Mesendoderm (in vitro differentiated cells): ENCODE data around the gene SC5D. TPM values are rescaled to one million over a fixed set of nuclear protein-coding genes. Genes with fewer than 3 reads are reported as not detected.

ENCODE experiments used
- DNase-seq: peaks from one replicate; pipeline ENCODE4 v3.0.0; 2013
- H2AK5ac ChIP-seq: 2 replicates; pipeline ENCODE4 v1.6.1; 2013; ENCODE audit warnings: low read length, inconsistent platforms
- H2BK120ac ChIP-seq: 2 replicates; pipeline ENCODE4 v1.6.1; 2013; ENCODE audit warnings: low read depth, mild to moderate bottlenecking, low read length, moderate library complexity, mixed read lengths
- H2BK15ac ChIP-seq: replicated peaks from 2 replicates; pipeline ENCODE4 v1.6.1; 2013; ENCODE audit warnings: low read depth, mild to moderate bottlenecking, moderate library complexity
- H2BK5ac ChIP-seq: 2 replicates; pipeline ENCODE4 v1.6.1; 2013; ENCODE audit warnings: low read length, inconsistent platforms
- H3K18ac ChIP-seq: 2 replicates; pipeline ENCODE4 v1.6.1; 2013; ENCODE audit warnings: mild to moderate bottlenecking, low read length, mixed read lengths
- H3K23ac ChIP-seq: one replicate; pipeline ENCODE4 v1.6.1; 2013; ENCODE audit warnings: low read length
- H3K27ac ChIP-seq: 2 replicates; pipeline ENCODE4 v1.5.1; 2013; ENCODE audit warnings: low read depth, mild to moderate bottlenecking, inconsistent platforms, low read length, moderate library complexity
- H3K27me3 ChIP-seq: 2 replicates; pipeline ENCODE4 v1.6.1; 2013; ENCODE audit warnings: low read length, control low read depth, mild to moderate bottlenecking, inconsistent platforms; ENCODE audit not compliant: insufficient read depth, poor library complexity
- H3K36me3 ChIP-seq: 2 replicates; pipeline ENCODE4 v1.6.1; 2013; ENCODE audit warnings: low read length, inconsistent platforms; ENCODE audit not compliant: control insufficient read depth, insufficient read depth
- H3K4ac ChIP-seq: one replicate; pipeline ENCODE4 v1.6.1; 2013; ENCODE audit warnings: low read depth, mild to moderate bottlenecking, low read length, moderate library complexity
- H3K4me1 ChIP-seq: 2 replicates; pipeline ENCODE4 v1.6.1; 2013; ENCODE audit warnings: low read depth, low read length, inconsistent platforms; ENCODE audit not compliant: control insufficient read depth
- H3K4me2 ChIP-seq: 2 replicates; pipeline ENCODE4 v1.6.1; 2013; ENCODE audit warnings: low read length
- H3K4me3 ChIP-seq: 2 replicates; pipeline ENCODE4 v1.5.1; 2013; ENCODE audit warnings: mild to moderate bottlenecking, low read length
- H3K56ac ChIP-seq: one replicate; pipeline ENCODE4 v1.6.1; 2013; ENCODE audit warnings: low read length
- H3K79me1 ChIP-seq: 2 replicates; pipeline ENCODE4 v1.6.1; 2013; ENCODE audit warnings: low read length, inconsistent platforms
- H3K79me2 ChIP-seq: 2 replicates; pipeline ENCODE4 v1.6.1; 2013; ENCODE audit warnings: mild to moderate bottlenecking, low read length; ENCODE audit not compliant: control insufficient read depth, insufficient read depth
- H3K9ac ChIP-seq: 2 replicates; pipeline ENCODE4 v1.6.1; 2013; ENCODE audit warnings: low read length, inconsistent platforms
- H4K5ac ChIP-seq: one replicate; pipeline ENCODE4 v1.6.1; 2013; ENCODE audit warnings: low read length
- H4K8ac ChIP-seq: one replicate; pipeline ENCODE4 v1.6.1; 2013; ENCODE audit warnings: low read depth, mild to moderate bottlenecking, control low read depth, low read length, moderate library complexity
- WGBS: extraction: QIAGEN DNeasy Blood & Tissue Kit; methylation state at CpG from one replicate; pipeline ENCODE4 v1.1.7; 2013; ENCODE audit warnings: low lambda C conversion rate, missing lambda C conversion rate; ENCODE audit not compliant: insufficient coverage; ENCODE audit errors: extremely low coverage; 5-methylcytosine and 5-hydroxymethylcytosine counted together
- polyA plus RNA-seq, 2 experiments: library from polyadenylated mRNA; stranded (reverse); fragments of 200-250 nt; gene quantifications; one replicate each; pipeline ENCODE4 v1.2.3, GENCODE V29; 2013

The SC5D gene
- 110 TPM for polyA plus RNA-seq (2013, experiment 1 of 2)
- polyA plus RNA-seq (2013, experiment 2 of 2) = 110 TPM

- Histone ChIP-seq H3K23ac (peak within 1 kb of the TSS; percentile 69), H3K4me3 (peak within 1 kb of the TSS; percentile 76), H3K27ac (peak within 1 kb of the TSS; percentile 68), H3K4me1 (peaks cover 8% of the 10 kb centered on the region), H4K8ac (no peak within 1 kb of the TSS), H3K9ac (peak within 1 kb of the TSS; percentile 97), H2AK5ac (no peak within 1 kb of the TSS), H2BK120ac (peak within 1 kb of the TSS; percentile 30), H2BK5ac (peak within 1 kb of the TSS; percentile 73), H3K36me3 (no peaks in the 10 kb centered on the region), H3K4ac (peak within 1 kb of the TSS; percentile 92), H3K27me3 (no peaks in the 10 kb centered on the region), H3K4me2 (peak within 1 kb of the TSS; percentile 86), H2BK15ac (no peak within 1 kb of the TSS), H4K5ac (no peak within 1 kb of the TSS), H3K79me1 (peaks cover 6% of the 10 kb centered on the region), H3K56ac (peak within 1 kb of the TSS; percentile 97), H3K79me2 (peaks cover 43% of the 10 kb centered on the region), H3K18ac (peak within 1 kb of the TSS; percentile 94)
- no CpG with 5 or more reads among the region's 75 CpGs for WGBS
- DNase-seq = peak; percentile 98
These were observed at the start of gene SC5D for GRCh38 chr11:121292495-121293287. TSS of gene SC5D (plus strand) at chr11:121292771. CDS start at chr11:121303376, 10,605 bp downstream.

GRCh38 chr11:121244884-121245283 lies 47.7 kb upstream of the SC5D start:
- Histone ChIP-seq H3K4me2 (no peak overlapping the region), H2BK5ac (no peak overlapping the region), H3K27ac (no peak overlapping the region), H3K79me2 (no peaks in the 10 kb centered on the region), H3K56ac (no peak overlapping the region), H3K23ac (no peak overlapping the region), H3K9ac (no peak overlapping the region), H2BK15ac (no peak overlapping the region), H3K27me3 (no peaks in the 10 kb centered on the region), H2AK5ac (no peak overlapping the region), H3K4me3 (no peak overlapping the region), H3K4me1 (no peaks in the 10 kb centered on the region), H4K5ac (no peak overlapping the region), H2BK120ac (no peak overlapping the region), H3K36me3 (no peaks in the 10 kb centered on the region), H4K8ac (no peak overlapping the region), H3K4ac (no peak overlapping the region), H3K79me1 (no peaks in the 10 kb centered on the region), H3K18ac (no peak overlapping the region)
- no peak for DNase-seq
- no CpG with 5 or more reads among the region's 10 CpGs for WGBS

- no CpG with 5 or more reads among the region's 23 CpGs for WGBS
These were observed 46.4 kb upstream of the SC5D start for GRCh38 chr11:121246021-121246768.

GRCh38 chr11:121246769-121247035 lies 45.9 kb upstream of the SC5D start:
- Histone ChIP-seq H2AK5ac (no peak overlapping the region), H2BK120ac (no peak overlapping the region), H3K36me3 (no peaks in the 10 kb centered on the region), H3K56ac (no peak overlapping the region), H2BK15ac (no peak overlapping the region), H3K4ac (no peak overlapping the region), H3K4me2 (no peak overlapping the region), H3K18ac (no peak overlapping the region), H3K4me1 (no peaks in the 10 kb centered on the region), H3K79me1 (no peaks in the 10 kb centered on the region), H3K27ac (no peak overlapping the region), H4K5ac (no peak overlapping the region), H3K27me3 (no peaks in the 10 kb centered on the region), H3K23ac (no peak overlapping the region), H4K8ac (no peak overlapping the region), H2BK5ac (no peak overlapping the region), H3K79me2 (no peaks in the 10 kb centered on the region), H3K4me3 (no peak overlapping the region), H3K9ac (no peak overlapping the region)
- DNase-seq = no peak
- no CpG with 5 or more reads among the region's 3 CpGs for WGBS

More at GRCh38 chr11:121246021-121246768, 46.4 kb upstream of the SC5D start:
- Histone ChIP-seq H3K4me3 (no peak overlapping the region), H4K8ac (no peak overlapping the region), H3K18ac (no peak overlapping the region), H3K27ac (no peak overlapping the region), H3K4me1 (no peaks in the 10 kb centered on the region), H3K79me1 (no peaks in the 10 kb centered on the region), H2AK5ac (no peak overlapping the region), H3K4ac (no peak overlapping the region), H3K4me2 (no peak overlapping the region), H2BK120ac (no peak overlapping the region), H3K56ac (no peak overlapping the region), H2BK15ac (no peak overlapping the region), H3K79me2 (no peaks in the 10 kb centered on the region), H4K5ac (no peak overlapping the region), H3K9ac (no peak overlapping the region), H3K23ac (no peak overlapping the region), H3K27me3 (no peaks in the 10 kb centered on the region), H2BK5ac (no peak overlapping the region), H3K36me3 (no peaks in the 10 kb centered on the region)
- no peak for DNase-seq

GRCh38 chr11:121248496-121248895 lies 44.1 kb upstream of the SC5D start:
- no peak for DNase-seq
- WGBS = no CpG with 5 or more reads among the region's 4 CpGs
- H3K27me3 ChIP-seq = no peaks in the 10 kb centered on the region
- no peak overlapping the region for H3K4me3 ChIP-seq
- H3K79me2 ChIP-seq = no peaks in the 10 kb centered on the region
- no peaks in the 10 kb centered on the region for H3K4me1 ChIP-seq
- H3K36me3 ChIP-seq = no peaks in the 10 kb centered on the region
- H3K4me2 ChIP-seq = no peak overlapping the region
- no peak overlapping the region for H3K18ac ChIP-seq
- H3K4ac ChIP-seq = no peak overlapping the region
- no peaks in the 10 kb centered on the region for H3K79me1 ChIP-seq
- no peak overlapping the region for H4K8ac ChIP-seq
- H4K5ac ChIP-seq = no peak overlapping the region
- H2BK120ac ChIP-seq = no peak overlapping the region
- no peak overlapping the region for H2BK5ac ChIP-seq
- H2BK15ac ChIP-seq = no peak overlapping the region
- H2AK5ac ChIP-seq = no peak overlapping the region
- no peak overlapping the region for H3K56ac ChIP-seq
- H3K23ac ChIP-seq = no peak overlapping the region
- no peak overlapping the region for H3K27ac ChIP-seq
- H3K9ac ChIP-seq = no peak overlapping the region
